KMS-11 (cell line): ENCODE measurements around the gene BIRC7.

Source experiments
- H2AFZ ChIP-seq: fragments of 200-600 bp; sonication (generic); 2 replicates; pipeline ENCODE4 v1.6.1; 2016; ENCODE audit warnings: antibody characterized with exemption, mixed run types, low read depth
- H3K27ac ChIP-seq: fragments of 200-600 bp; sonication (generic); 2 replicates; pipeline ENCODE4 v1.6.1; 2016; ENCODE audit warnings: mild to moderate bottlenecking, mixed run types
- H3K27me3 ChIP-seq: fragments of 200-600 bp; sonication (generic); 2 replicates; pipeline ENCODE4 v1.6.1; 2017; ENCODE audit warnings: mild to moderate bottlenecking, low read depth, mixed run types, moderate library complexity; ENCODE audit not compliant: insufficient read depth
- H3K36me3 ChIP-seq: fragments of 200-600 bp; sonication (generic); 2 replicates; pipeline ENCODE4 v1.6.1; 2017; ENCODE audit warnings: mild to moderate bottlenecking, mixed run types; ENCODE audit not compliant: insufficient read depth
- H3K4me1 ChIP-seq: fragments of 200-600 bp; sonication (generic); 2 replicates; pipeline ENCODE4 v1.6.1; 2016; ENCODE audit warnings: mild to moderate bottlenecking, low read depth, mixed run types; ENCODE audit not compliant: poor library complexity, severe bottlenecking
- H3K4me2 ChIP-seq: fragments of 200-600 bp; sonication (generic); 2 replicates; pipeline ENCODE4 v1.7.0; 2016; ENCODE audit warnings: mild to moderate bottlenecking, mixed run types
- H3K4me3 ChIP-seq: fragments of 200-600 bp; sonication (generic); IDR thresholded peaks from 2 replicates; pipeline ENCODE4 v1.6.1; 2017; ENCODE audit warnings: low read depth, low read length, mixed read lengths; ENCODE audit not compliant: insufficient read depth
- H3K79me2 ChIP-seq: fragments of 200-600 bp; sonication (generic); 2 replicates; pipeline ENCODE4 v1.6.1; 2016; ENCODE audit warnings: low read depth, mixed run types; ENCODE audit not compliant: insufficient read depth
- H3K9ac ChIP-seq: fragments of 200-600 bp; sonication (generic); 2 replicates; pipeline ENCODE4 v1.6.1; 2016; ENCODE audit warnings: mild to moderate bottlenecking, mixed run types
- H4K20me1 ChIP-seq: fragments of 200-600 bp; sonication (generic); 2 replicates; pipeline ENCODE4 v1.6.1; 2016; ENCODE audit warnings: mild to moderate bottlenecking, mixed run types; ENCODE audit not compliant: insufficient read depth
- TF ChIP-seq, protein P1 (sequence below): fragments of 200-600 bp; sonication (generic); conservative IDR thresholded peaks from 2 replicates; pipeline ENCODE4 v1.6.1; 2017; ENCODE audit warnings: low read depth, mild to moderate bottlenecking, antibody characterized with exemption, low read length, moderate library complexity, mixed read lengths

BIRC7 gene

DNA sequence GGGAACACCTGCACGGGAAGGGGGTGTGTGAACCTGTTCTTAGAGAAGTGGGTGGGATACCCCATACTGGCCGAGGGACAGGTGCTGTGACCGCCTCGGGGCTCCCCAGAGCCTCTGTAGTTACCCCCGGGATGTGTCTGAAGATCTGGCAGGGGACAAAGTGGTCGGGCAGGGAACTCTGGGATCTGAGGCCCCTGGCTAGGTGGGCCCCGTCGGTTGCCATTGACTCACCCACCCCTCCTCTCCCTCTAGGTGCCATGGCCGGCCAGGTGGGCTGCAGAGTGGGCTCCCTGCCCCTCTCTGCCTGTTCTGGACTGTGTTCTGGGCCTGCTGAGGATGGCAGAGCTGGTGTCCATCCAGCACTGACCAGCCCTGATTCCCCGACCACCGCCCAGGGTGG lies 4.3 kb downstream of the BIRC7 start:
- TF ChIP-seq, protein P1, sequence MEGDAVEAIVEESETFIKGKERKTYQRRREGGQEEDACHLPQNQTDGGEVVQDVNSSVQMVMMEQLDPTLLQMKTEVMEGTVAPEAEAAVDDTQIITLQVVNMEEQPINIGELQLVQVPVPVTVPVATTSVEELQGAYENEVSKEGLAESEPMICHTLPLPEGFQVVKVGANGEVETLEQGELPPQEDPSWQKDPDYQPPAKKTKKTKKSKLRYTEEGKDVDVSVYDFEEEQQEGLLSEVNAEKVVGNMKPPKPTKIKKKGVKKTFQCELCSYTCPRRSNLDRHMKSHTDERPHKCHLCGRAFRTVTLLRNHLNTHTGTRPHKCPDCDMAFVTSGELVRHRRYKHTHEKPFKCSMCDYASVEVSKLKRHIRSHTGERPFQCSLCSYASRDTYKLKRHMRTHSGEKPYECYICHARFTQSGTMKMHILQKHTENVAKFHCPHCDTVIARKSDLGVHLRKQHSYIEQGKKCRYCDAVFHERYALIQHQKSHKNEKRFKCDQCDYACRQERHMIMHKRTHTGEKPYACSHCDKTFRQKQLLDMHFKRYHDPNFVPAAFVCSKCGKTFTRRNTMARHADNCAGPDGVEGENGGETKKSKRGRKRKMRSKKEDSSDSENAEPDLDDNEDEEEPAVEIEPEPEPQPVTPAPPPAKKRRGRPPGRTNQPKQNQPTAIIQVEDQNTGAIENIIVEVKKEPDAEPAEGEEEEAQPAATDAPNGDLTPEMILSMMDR = no peak
- Histone ChIP-seq H4K20me1 (no peaks in the 10 kb centered on the region), H3K27me3 (peaks cover 96% of the 10 kb centered on the region), H3K9ac (no peak overlapping the region), H3K4me2 (no peak overlapping the region), H3K4me1 (no peaks in the 10 kb centered on the region), H3K4me3 (no peak overlapping the region), H3K79me2 (no peaks in the 10 kb centered on the region), H3K36me3 (no peaks in the 10 kb centered on the region), H3K27ac (no peak overlapping the region), H2AFZ (no peak overlapping the region)

DNA sequence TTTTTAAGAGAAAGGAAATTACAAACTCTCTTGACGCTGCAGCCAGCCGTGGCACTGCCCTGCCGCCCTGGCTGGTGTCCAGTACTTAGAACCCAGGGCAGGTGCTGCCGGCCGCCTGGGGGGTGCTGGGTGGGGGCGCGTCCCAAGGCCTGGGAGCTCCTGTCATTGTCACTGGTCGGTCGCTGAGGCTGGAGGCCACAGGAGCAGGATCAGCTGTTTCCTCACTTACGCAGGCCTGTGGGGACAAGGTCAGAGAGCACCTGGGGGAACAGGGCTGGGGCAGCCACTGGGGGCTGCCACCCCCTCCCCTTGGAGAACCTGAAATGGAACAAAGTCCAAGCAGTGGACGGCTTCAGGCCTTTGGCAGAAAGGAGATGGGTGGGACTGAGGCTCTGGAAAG lies 5.6 kb downstream of the BIRC7 start:
- Histone ChIP-seq H3K27ac (no peak overlapping the region), H3K4me1 (no peaks in the 10 kb centered on the region), H2AFZ (no peak overlapping the region), H3K9ac (no peak overlapping the region), H3K36me3 (no peaks in the 10 kb centered on the region), H3K4me3 (no peak overlapping the region), H3K27me3 (peaks cover 98% of the 10 kb centered on the region), H3K4me2 (no peak overlapping the region), H3K79me2 (no peaks in the 10 kb centered on the region), H4K20me1 (no peaks in the 10 kb centered on the region)
- TF ChIP-seq, protein P1 = no peak

DNA sequence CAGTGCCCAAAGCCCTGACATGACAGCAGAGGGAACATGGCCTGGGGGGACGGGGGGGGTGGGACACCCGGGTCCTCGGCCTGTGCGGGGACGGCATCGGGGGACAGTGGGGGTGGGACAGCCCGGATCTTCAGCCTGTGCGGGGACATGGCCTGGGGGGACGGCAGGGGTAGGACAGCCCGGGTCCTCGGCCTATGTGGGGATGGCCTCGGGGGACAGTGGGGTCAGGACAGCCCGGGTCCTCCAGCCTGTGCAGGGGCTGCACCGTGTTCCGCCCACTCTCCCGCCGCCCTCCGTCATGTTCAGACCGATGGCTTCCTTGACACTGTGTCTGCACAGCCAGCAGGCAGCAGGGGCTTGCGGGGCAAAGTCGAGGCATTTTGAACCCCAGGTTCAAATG lies 7.0 kb downstream of the BIRC7 start:
- Histone ChIP-seq H3K4me3 (no peak overlapping the region), H2AFZ (no peak overlapping the region), H3K4me2 (no peak overlapping the region), H4K20me1 (no peaks in the 10 kb centered on the region), H3K36me3 (no peaks in the 10 kb centered on the region), H3K27ac (no peak overlapping the region), H3K4me1 (peaks cover 6% of the 10 kb centered on the region), H3K79me2 (no peaks in the 10 kb centered on the region), H3K9ac (no peak overlapping the region), H3K27me3 (peaks cover 98% of the 10 kb centered on the region)
- TF ChIP-seq, protein P1 = no peak

DNA sequence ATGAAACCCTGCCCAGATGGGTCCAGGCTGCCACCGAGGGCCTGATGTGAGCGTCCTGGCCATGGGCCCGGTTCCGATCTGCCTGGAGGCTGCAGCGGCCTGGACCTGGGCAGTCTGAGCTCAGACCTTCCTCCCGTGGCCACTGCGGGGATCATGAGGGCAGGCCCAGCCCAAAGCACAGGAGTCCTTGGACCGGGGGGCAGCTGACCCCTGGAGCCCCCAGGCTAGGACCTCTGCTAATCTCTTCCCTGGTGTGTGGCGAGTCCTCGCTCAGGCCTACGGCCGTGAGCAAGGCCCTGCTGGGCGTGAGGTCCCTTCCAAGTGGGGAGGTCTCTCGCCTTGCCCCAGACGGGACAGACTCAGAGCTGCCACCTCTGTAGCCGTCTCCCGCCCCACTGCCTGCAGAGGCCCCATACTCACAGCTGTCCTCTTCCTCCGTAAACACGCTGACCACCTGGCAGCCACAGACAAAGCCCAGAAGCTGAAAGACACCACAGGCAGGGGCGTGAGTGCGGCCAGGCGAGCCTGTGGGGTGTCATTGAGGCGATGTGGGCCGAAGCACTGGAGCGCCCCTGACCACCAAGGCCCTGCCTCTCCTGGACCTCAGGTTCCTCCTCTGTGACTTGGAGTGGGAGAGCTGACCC lies 8.0 kb downstream of the BIRC7 start:
- Histone ChIP-seq H4K20me1 (no peaks in the 10 kb centered on the region), H3K27ac (no peak overlapping the region), H2AFZ (no peak overlapping the region), H3K36me3 (no peaks in the 10 kb centered on the region), H3K4me2 (no peak overlapping the region), H3K9ac (no peak overlapping the region), H3K27me3 (peaks cover 98% of the 10 kb centered on the region), H3K4me1 (peaks cover 6% of the 10 kb centered on the region), H3K4me3 (no peak overlapping the region), H3K79me2 (no peaks in the 10 kb centered on the region)
- TF ChIP-seq, protein P1 = no peak
